A549 (cell line): Measurements from ENCODE around the gene CNTN4.

Source experiments
- CEBPB ChIP-seq, 2 experiments: fragments of >200 bp in 1 of 2; sonication (Bioruptor Twin) in 1 of 2; formaldehyde crosslinking in 1 of 2; IDR thresholded peaks; 2 replicates each; pipeline ENCODE4 v1.6.1; 2012 to 2016
- CTCF ChIP-seq: fragments of >200 bp; sonication (Bioruptor Twin); formaldehyde crosslinking; IDR thresholded peaks from 3 replicates; pipeline ENCODE4 v1.5.1; 2016
- ELK1 ChIP-seq: fragments of 150-350 bp; IDR thresholded peaks from 2 replicates; pipeline ENCODE4 v1.6.1; 2014; ENCODE audit warnings: low read depth, mild to moderate bottlenecking, low read length
- EP300 ChIP-seq, 2 experiments: fragments of >200 bp; sonication (Bioruptor Twin); formaldehyde crosslinking; IDR thresholded peaks; 2 replicates in 1 of 2; 3 replicates in 1 of 2; pipeline ENCODE4 v1.6.1; 2016 to 2017
- GATA3 ChIP-seq: IDR thresholded peaks from 2 replicates; pipeline ENCODE4 v1.6.1; 2012; ENCODE audit warnings: borderline replicate concordance
- NR3C1 ChIP-seq: fragments of >200 bp; sonication (Bioruptor Twin); formaldehyde crosslinking; IDR thresholded peaks from 3 replicates; pipeline ENCODE4 v1.6.1; 2017
- PHF8 ChIP-seq: fragments of 200-600 bp; sonication (generic); IDR thresholded peaks from 2 replicates; pipeline ENCODE4 v1.6.1; 2016; ENCODE audit warnings: low read depth, mild to moderate bottlenecking, antibody characterized with exemption, moderate library complexity, borderline replicate concordance
- POLR2AphosphoS2 ChIP-seq: conservative IDR thresholded peaks from 2 replicates; pipeline ENCODE4 v1.6.1; 2012; ENCODE audit warnings: low read length, improper control_type of control experiment, inconsistent platforms
- RCOR1 ChIP-seq: fragments of 150-350 bp; IDR thresholded peaks from 2 replicates; pipeline ENCODE4 v1.6.1; 2014; ENCODE audit warnings: antibody characterized with exemption, low read length, low read depth
- ZFP36 ChIP-seq: fragments of 450-650 bp; IDR thresholded peaks from 2 replicates; pipeline ENCODE4 v1.6.1; 2014; ENCODE audit warnings: borderline replicate concordance; ENCODE audit not compliant: partially characterized antibody
- TF ChIP-seq, protein P1 (sequence below): fragments of 450-650 bp; IDR thresholded peaks from 2 replicates; pipeline ENCODE4 v1.6.1; 2014; ENCODE audit warnings: antibody characterized with exemption
- TF ChIP-seq, protein P2 (sequence below): fragments of 200-600 bp; sonication (generic); IDR thresholded peaks from 2 replicates; pipeline ENCODE4 v1.6.1; 2016; ENCODE audit warnings: antibody characterized with exemption, mild to moderate bottlenecking, moderate library complexity

- TF ChIP-seq ZFP36, result no peak
- TF ChIP-seq, protein P1, sequence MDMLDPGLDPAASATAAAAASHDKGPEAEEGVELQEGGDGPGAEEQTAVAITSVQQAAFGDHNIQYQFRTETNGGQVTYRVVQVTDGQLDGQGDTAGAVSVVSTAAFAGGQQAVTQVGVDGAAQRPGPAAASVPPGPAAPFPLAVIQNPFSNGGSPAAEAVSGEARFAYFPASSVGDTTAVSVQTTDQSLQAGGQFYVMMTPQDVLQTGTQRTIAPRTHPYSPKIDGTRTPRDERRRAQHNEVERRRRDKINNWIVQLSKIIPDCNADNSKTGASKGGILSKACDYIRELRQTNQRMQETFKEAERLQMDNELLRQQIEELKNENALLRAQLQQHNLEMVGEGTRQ, result no peak
- no peak for TF ChIP-seq CTCF
- TF ChIP-seq NR3C1, result no peak
- TF ChIP-seq, protein P2, sequence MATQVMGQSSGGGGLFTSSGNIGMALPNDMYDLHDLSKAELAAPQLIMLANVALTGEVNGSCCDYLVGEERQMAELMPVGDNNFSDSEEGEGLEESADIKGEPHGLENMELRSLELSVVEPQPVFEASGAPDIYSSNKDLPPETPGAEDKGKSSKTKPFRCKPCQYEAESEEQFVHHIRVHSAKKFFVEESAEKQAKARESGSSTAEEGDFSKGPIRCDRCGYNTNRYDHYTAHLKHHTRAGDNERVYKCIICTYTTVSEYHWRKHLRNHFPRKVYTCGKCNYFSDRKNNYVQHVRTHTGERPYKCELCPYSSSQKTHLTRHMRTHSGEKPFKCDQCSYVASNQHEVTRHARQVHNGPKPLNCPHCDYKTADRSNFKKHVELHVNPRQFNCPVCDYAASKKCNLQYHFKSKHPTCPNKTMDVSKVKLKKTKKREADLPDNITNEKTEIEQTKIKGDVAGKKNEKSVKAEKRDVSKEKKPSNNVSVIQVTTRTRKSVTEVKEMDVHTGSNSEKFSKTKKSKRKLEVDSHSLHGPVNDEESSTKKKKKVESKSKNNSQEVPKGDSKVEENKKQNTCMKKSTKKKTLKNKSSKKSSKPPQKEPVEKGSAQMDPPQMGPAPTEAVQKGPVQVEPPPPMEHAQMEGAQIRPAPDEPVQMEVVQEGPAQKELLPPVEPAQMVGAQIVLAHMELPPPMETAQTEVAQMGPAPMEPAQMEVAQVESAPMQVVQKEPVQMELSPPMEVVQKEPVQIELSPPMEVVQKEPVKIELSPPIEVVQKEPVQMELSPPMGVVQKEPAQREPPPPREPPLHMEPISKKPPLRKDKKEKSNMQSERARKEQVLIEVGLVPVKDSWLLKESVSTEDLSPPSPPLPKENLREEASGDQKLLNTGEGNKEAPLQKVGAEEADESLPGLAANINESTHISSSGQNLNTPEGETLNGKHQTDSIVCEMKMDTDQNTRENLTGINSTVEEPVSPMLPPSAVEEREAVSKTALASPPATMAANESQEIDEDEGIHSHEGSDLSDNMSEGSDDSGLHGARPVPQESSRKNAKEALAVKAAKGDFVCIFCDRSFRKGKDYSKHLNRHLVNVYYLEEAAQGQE, result no peak
- no peak for TF ChIP-seq RCOR1
- TF ChIP-seq ELK1, result no peak
- TF ChIP-seq GATA3, result no peak
- no peak for TF ChIP-seq CEBPB (IDR thresholded peaks at IDR 0.05)
- TF ChIP-seq POLR2AphosphoS2, result no peak
- no peak for TF ChIP-seq PHF8
- no peak for TF ChIP-seq EP300 (IDR thresholded peaks at IDR 0.05)
Measured at GRCh38 chr3:2826036-2826435, 727.4 kb downstream of the CNTN4 start.
